Embryonic facial prominence (tissue), 1 donor: ENCODE data around the gene ACSL5.

Experiments used
- DNase-seq: peaks from one replicate; pipeline ENCODE4 v3.0.0-alpha.2; 2016; ENCODE audit errors: extremely low spot score

Gene ACSL5

DNA sequence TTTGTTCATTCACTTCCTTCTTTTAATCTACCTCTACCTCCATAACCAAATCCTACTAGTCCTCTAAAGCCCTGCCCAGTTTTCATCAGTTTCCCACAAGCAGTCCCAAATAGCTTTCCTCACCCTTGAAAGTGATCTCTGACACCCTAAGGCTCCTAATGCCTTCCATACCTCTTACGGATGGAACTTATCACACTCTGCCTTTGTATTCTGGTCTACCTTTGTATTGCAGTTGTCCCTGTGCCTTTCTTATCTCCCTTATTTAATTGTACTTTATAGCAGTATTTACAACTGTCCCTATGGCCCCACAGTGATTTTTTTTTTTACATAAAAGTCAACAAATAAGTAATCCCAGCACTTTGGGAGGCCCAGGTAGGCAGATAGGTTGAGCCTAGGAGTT is 33.8 kb downstream of the ACSL5 start:
- no peak for DNase-seq

DNA sequence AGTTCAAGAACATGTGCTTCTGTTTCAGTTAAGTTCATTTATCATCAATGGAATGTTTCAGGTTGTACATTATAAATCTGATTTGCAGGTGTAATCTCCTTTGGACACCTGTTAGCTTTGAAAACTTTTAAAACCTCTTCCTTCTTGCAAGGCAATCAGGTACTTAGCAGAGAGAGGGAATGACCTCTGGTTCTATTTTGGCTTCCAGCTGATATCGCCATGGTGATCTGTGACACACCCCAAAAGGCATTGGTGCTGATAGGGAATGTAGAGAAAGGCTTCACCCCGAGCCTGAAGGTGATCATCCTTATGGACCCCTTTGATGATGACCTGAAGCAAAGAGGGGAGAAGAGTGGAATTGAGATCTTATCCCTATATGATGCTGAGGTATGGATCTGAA is 35.4 kb downstream of the ACSL5 start:
- DNase-seq: no peak

DNA sequence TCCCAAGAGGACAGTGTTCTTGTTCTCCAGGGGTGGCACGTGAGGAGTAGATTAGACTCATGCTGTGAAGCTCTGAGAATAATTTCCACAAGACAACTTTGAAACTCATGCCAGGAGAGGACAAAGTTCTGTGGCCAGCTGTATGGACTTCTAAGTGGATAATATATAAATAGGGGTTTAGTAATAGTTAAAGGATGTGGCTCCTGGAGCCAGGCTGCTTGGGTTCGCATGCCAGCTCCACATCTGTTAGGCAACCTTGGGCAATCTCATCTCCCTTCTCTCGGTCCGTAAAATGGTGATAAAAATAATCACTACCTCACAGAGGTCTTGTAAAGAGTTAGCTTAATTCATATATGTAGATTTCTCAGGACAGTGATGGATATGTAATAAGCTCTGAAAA is 35.8 kb downstream of the ACSL5 start:
- no peak for DNase-seq

DNA sequence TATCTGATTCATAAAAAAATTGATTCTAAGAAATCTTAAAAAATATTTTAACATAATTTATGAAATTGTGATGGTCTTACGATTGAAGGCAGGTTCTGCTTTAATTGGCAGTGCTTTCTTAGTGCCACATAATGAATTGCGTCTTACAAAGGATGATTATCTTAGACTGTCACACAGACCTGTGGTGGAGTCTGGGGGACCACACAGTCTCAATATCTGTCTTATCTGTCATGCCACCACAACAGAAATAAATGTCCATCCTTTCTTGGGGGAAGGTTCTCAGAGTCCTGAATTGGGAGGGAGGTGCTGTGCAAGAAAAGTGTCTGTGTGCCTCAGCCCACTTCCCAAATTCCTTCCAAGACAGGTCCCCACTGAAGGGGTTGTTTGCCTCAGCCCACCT is 38.8 kb downstream of the ACSL5 start:
- DNase-seq: no peak

DNA sequence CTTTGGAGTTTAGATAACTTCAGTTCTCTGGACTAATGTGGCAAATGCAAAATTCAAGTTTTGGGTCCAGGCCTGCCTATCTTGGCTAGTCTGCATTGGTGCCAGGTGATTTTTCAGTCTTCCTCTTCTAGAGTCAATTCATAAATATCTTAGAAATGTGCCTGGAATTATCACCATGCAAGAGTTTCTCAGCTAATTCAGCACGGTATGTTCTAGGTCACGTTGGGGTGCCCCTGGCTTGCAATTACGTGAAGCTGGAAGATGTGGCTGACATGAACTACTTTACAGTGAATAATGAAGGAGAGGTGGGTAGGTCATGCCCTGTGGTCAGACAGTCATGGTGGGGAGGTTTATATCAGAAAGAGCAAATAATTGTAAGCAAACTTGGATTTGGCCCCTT is 47.8 kb downstream of the ACSL5 start:
- no peak for DNase-seq

DNA sequence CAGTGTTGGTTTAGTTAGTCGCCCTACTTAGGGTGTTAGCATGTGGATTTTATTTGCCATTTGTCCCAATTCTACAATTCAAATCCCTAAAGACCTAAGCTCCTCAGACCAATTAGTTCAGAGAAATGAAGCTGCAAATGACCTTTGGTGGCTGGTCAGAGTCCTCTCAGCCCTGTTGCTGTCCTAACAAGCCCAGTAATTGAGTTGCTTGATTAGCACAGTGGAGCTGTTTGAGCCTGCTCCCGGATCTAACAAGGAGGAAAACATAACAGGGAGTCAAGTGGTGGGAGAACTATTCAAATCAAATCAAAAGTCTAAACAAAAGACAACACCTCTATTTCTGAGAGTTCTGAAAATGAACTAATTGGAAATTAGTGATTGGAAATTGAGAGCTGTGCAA is 50.7 kb downstream of the ACSL5 start:
- no peak for DNase-seq

DNA sequence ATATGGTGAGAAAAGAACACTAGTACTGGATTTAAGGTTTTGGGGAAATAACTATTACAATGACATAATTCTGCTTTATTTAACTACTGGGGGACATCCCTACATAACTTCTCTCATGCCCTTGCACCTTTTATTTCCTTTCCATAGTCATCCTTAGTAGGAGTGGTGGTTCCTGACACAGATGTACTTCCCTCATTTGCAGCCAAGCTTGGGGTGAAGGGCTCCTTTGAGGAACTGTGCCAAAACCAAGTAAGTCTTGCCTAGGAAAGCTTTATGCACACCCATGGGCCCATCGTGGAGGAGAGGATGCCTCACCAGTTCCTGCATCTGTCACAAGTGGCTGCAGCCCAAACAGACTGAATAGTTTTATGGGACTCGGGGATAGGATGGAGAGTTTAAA is 52.2 kb downstream of the ACSL5 start:
- no peak for DNase-seq

DNA sequence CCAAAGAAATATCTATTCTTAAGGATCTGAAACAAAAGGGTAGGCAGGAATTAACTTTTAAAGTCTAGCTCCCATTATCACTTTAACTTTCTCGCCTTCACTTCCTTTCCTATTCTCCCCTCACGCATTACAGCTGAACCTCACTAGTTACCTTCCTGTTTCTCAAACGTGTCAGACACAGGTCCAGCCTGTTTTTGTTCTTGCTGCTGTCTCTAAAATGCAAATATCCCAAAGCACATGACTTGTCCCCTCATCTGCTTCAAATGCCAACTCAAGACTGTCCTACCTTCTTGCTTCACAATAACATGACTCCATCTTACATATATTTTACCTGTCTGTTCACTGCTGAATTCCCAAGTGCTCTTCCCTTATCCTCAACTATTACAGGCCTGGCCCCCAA is 55.2 kb downstream of the ACSL5 start:
- DNase-seq: no peak

DNA sequence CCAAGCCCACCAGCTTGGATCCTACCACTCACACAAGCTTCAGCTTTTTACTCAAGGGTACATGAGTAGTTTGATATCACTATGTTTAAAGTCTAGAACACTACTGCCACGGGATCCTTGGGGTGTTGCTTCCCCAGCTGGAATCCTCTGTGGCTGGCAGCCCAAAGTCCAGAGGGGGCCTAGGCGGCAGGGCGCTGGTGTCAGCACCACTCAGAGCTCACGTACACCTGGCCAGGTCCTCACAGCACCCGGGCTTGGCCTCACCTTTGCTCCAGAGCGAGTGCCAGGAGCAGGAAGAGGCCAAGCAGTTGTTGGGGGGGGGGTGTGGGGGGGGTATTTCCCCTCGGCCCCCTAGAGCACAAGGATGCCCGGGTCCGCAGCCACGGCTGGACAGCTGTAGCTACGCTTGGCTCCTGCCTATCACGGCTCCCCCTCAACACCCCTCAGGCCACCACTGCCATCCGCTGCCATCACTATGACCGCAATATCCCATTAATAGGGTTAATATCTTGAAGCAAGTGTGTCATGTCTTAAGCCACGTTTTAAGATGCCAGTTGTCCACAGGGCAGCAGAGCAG is 55.8 kb downstream of the ACSL5 start:
- no peak for DNase-seq

DNA sequence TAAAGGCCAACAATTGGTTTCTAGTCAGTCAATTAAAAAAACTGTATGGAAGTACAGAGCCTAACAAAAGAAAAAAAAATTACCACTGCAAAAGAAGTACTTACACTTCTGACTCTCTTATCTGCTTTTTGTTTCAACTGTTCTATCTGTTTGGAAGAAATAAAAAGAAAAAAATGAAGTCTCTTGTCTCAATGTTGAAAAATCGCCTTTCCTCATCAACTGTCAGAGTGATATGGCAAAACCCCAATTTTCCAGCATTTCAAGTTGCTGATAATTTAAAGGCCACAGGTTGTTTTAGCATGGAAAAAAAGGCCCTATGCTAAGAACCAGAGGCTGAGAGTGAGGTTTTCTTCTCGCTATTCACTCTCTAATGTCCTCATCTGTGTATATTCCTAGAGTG is 59.2 kb downstream of the ACSL5 start:
- DNase-seq: no peak

DNA sequence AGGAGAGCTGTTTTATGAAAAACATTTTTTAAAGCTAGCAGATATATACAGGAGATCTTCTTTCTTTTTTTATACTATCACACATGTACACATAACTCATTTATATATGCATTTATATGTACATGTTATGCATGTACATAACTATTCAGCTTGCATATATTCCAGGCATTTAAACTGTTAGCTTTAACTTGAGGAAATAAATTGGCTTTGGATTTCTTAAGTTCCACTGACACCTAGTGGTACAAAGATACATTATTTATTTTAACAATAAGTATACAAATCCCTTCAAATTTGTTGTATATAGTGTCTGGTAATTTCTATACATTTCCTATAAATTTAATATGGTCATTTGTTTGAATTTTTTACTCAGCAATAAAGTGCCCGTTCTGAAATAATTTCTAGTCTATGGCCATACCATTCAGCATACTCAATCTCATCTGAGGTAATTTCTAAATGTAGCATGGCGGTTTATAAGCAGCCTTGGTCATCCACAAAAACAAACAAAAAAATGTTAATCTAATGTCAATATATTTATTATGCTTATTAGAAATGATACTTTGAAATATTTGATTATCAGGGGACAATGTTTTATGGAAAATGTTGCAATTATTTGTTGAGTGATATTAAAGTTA is 61.2 kb downstream of the ACSL5 start:
- DNase-seq: peak; percentile 52

DNA sequence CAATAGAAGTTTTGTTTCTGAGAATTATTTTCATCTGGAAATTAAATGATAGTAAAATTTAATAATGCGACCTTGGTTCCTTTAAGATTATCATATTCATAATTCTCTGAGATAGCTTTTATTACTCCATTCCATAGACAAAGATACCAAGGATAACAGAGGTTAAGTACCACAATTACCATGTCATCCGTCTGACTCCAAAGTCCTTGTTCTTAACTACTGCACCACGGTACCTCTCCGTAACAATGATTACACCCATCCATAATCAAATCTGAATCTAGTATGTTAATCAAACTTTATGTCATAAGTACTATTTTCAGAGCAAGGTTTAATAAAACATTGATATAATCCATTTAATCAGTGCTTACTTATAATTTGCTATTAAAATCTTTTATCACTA is 64.4 kb downstream of the ACSL5 start:
- no peak for DNase-seq

DNA sequence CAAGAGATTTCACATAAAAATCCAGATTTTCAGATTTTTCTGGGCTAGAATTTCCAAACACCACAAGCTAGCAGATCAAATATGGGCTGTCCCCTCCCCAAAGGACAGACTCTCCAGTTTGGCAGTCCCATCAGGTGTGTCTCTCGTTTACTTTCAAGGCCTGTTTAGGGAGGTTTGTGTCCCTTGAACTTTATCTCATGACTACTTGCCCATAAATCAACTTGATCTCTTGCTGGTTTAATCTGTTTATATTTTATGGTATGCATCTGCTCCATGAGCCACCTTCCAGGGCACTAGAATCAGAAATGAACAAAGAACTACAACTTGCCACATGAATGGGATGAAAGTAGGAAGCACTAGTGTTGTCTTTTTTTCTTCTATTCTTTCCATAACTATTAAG is 67.6 kb downstream of the ACSL5 start:
- no peak for DNase-seq

DNA sequence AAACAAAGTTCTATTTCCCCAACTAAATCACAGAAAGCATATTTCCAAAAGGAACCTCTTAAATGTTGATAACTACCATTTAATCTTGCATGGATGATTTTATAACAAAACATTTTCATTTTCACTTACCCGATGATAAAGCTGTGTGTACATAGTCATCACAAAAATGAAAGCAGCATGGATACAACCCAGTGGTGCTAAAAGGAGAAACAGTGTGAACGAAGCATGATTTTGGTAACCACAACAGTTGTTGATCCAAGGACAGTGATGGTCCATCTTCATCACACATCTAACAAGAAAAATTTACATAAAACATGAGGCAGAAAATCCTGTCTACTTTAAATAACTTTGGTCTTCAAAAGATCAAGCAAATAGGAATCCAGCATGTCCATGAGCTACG is 68.1 kb downstream of the ACSL5 start:
- no peak for DNase-seq

DNA sequence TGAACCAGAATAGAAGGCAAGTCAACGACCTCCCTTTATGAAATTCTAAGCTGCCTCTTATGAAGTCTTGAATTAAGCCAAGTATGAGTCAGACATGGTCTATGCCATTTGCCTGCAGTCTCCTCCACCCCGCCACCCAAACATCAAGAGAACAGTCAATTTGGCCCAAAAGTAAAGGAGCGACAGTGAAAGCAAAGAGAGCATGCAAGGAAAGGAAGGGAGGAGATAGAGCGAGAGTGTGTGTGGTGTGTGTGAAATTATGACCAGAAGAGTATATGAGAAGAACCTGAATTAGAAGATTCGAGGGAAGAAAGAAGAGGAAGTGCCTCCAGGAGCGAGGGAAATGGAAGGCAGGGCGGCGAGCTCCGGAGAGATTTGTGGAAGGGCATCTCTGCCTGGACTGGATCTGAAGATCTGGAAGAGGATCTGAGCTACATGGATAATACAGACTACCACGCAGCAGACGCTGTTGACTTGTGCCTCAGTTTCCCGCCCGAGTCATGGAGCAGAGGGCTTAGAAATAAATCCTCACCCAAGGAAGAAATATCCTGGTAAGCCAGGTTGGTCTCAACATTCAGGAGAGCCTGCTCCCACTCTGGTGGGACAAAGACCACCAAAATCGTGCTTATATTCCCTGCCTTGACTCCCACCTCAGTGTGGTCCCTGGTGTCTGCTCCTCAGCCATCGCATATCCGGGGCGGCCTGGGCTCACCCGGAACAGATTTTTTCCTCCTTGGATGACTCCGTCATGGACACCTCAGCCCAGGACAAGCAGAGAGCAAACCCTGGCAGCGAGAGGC is 72.3 kb downstream of the ACSL5 start:
- no peak for DNase-seq

DNA sequence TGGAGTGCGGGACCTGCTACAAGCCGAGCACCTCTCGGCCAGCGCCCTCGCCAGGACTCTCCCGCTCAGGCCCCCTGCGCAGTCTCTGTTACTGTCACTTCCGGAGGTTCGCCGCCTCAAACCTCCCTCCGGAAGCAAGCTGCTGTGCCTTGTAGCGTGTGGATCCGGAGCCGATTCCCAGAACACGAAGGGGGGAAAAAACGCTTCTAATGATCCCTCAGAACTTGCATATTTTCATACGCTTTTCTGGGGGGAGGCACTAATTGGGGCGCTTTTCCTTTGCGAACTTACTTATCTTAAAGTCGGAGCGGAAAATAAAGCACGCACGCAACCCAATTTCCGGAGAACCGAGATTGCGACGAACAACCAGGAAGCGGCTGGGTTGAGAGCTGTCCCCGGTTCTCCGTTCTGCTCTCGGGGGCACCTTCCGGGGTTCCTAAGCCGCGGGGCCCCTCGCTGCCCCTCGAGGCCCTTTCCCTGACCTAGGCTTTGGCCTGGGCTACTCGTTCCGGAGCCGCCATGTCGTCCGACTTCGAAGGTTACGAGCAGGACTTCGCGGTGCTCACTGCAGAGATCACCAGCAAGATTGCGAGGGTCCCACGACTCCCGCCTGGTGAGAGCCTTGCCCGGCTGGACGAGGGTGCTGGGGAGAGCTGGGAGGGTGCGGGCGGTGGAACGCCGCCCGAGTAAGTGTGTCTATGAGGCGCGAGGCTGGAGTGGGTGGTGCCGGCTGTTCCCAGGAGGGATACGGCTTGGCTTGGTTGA is 73.1 kb downstream of the ACSL5 start, which contains the start of the genes VTI1A and ZDHHC6:
Gene VTI1A (plus strand): TSS at position 361 of the 765 bp plus-strand sequence. CDS start 159 bp downstream, at position 520.
Gene ZDHHC6 (minus strand): TSS at position 60 of the 765 bp plus-strand sequence. CDS start 1,478 bp downstream, outside the sequence.
- DNase-seq: peak; percentile 74

DNA sequence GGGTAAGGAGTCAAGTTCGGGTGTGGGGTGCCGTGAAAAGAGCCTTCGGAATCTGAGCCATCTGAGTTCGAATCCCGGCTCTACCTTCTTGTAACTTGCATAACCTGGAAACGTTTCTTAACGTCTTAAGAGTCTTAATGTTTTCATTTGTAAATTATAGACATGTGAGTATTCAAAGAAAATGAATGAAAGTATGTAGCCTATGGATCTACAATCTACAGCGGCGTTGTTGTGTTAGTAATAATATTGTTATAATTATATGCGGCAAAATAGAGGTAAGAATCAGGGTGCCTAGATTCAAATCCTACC is 73.7 kb downstream of the ACSL5 start:
- DNase-seq: no peak

DNA sequence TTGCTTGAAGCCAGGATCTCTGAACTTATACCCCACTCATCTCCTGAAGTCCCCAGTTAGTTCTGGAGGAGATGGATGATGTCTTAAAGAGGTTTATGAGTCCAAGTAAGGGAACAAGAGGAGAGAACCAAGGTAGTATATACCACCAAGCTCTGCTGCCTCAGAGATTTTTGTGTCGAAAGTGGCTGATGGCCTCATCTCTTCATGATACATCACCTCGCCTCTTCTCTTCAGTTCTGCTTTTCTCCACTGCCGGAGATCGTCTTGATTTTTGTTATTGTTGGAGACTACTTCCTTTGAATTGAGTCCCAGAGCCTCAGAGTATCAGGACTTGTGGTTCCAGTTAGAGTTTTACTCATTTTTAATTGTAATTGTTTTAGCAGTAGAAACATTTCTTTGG is 75.0 kb downstream of the ACSL5 start:
- no peak for DNase-seq

DNA sequence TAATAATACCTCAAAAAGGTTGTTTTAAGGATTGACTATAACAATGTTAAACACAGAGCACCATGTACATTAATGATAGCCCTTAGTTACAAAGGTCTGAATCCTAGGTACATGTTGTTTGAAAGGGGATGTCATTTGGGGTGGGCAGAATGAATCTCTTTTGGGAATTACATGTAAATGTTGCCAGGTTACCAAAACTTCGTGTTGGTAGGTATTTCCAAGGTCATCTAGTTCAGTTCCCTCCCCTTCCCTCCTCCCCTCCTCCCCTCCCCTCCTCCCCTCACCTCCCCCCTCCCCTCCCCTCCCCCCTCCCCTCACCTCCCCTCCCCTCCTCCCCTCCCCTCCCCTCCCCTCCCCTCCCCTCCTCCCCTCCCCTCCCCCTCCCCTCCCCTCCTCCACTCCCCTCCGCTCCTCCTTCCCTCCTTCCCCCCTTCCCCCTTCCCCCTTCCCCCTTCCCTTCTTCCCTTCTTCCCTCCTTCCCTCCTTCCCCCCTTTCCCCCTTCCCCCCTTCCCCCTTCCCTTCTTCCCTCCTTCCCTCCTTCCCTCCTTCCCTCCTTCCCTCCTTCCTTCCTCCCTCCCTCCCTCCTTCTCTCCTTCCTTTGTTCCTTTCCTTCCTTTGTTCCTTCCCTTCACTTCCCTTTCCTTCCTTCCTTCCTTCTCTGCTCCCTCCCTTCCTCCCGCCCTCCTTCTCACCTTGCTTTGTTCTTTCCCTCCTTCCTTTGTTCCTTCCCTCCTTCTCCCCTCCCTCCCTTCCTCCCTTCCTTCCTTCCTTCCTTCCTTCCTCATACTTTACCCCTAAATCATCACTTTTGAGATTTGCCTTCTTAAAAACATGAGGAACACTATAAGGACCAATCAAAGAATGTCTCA is 81.2 kb downstream of the ACSL5 start:
- DNase-seq: no peak

DNA sequence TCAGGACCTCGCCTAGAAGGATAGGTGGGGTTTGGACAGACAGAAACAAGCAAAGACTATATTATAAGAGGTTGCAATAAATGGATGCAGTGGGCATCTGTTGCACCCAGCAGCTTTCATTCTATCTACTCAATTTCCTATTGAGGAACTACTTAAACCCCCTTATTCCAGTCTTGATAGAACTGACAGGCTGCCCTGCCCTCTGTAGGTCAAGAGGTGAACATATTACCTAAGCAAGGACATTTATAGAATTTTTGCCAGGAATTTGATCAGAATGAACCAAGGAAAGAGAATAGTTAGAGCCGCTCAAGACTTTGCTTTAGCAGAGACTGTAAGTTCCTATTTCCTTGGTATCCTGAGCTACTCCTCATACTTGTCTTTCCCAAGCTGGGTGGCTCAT is 82.6 kb downstream of the ACSL5 start:
- DNase-seq: no peak

DNA sequence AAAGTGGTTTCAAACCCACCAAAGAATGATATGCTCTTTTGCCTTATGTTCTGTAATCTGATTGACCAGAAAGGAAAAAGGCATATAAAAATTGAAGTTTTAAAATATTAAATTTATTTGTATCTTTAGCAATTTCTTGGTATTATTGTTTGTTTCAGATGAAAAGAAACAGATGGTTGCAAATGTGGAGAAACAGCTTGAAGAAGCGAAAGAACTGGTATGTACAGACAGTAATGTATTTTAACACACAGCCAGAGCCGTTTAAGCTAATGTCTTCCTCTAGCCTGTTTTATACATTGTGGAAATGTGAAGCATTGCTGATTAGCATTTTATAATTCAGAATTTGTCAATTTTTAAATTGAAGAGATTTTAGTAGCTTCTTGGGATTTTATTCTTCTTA is 86.5 kb downstream of the ACSL5 start:
- no peak for DNase-seq
